Aorta (tissue), 5 donors: ENCODE data around the gene SLC22A2. TPM values are rescaled to one million over a fixed set of nuclear protein-coding genes. Genes with fewer than 3 reads are reported as not detected.
"Not testable (repeated sequence)": the region's sequence is repeated elsewhere in the genome, so short reads cannot be mapped to it uniquely, and the experiment has no call there.

Source experiments
- ATAC-seq: fragments of 200-7000 bp; cut with Tn5 transposase; one replicate; pipeline ENCODE4 v1.9.1; 2022; ENCODE audit warnings: moderate library complexity; ENCODE audit not compliant: low FRiP score
- DNase-seq, 2 donors: peaks; one replicate each; pipeline ENCODE4 v3.0.0-alpha.2; 2020
- H3K27ac ChIP-seq, 2 donors: one replicate each; pipeline ENCODE4 v1.5.1; 2013; ENCODE audit warnings: low read length in 2 of 2, mild to moderate bottlenecking in 2 of 2, moderate library complexity in 2 of 2, control low read depth in 1 of 2, inconsistent platforms in 1 of 2, low read depth in 1 of 2
- H3K27me3 ChIP-seq, 2 donors: one replicate each; pipeline ENCODE4 v1.6.1; 2013; ENCODE audit warnings: control low read depth in 1 of 2, low read length in 1 of 2, mild to moderate bottlenecking in 1 of 2, moderate library complexity in 1 of 2; ENCODE audit not compliant: insufficient read depth in 2 of 2, control insufficient read depth in 1 of 2
- H3K36me3 ChIP-seq, 2 donors: one replicate each; pipeline ENCODE4 v1.6.1; 2013; ENCODE audit warnings: control low read depth in 1 of 2, low read length in 1 of 2, mild to moderate bottlenecking in 1 of 2; ENCODE audit not compliant: insufficient read depth in 2 of 2, control insufficient read depth in 1 of 2
- H3K4me1 ChIP-seq, 2 donors: one replicate each; pipeline ENCODE4 v1.6.1; 2013; ENCODE audit warnings: low read length in 2 of 2, control low read depth in 1 of 2, mild to moderate bottlenecking in 1 of 2, moderate library complexity in 1 of 2; ENCODE audit not compliant: insufficient read depth in 2 of 2, control insufficient read depth in 1 of 2
- H3K4me3 ChIP-seq, 2 donors: one replicate each; pipeline ENCODE4 v1.5.1; 2013; ENCODE audit warnings: low read length in 2 of 2, control low read depth in 1 of 2, mild to moderate bottlenecking in 1 of 2
- H3K9me3 ChIP-seq: one replicate; pipeline ENCODE4 v1.6.1; 2013; ENCODE audit warnings: mild to moderate bottlenecking, low read length; ENCODE audit not compliant: control insufficient read depth
- WGBS, 2 donors: extraction: QIAGEN DNeasy Blood & Tissue Kit; methylation state at CpG; one replicate each; pipeline ENCODE4 v1.1.7; 2013; 5-methylcytosine and 5-hydroxymethylcytosine counted together
- intact Hi-C, 2 donors: fragments of 100-400 bp; cut with DNase I; formaldehyde crosslinking; loops; one replicate each; pipeline versions ENCODE4 v1.14.2 to v1.15.0; 2022
- long read RNA-seq, 2 donors: library from polyadenylated mRNA; unstranded; transcript quantifications; one replicate each; pipeline ENCODE4 v2.0.0, GENCODE V29; 2020 to 2021
- polyA plus RNA-seq, 2 donors: library from polyadenylated mRNA; stranded (reverse); fragments of 200-250 nt; gene quantifications; one replicate each; pipeline ENCODE4 v1.2.3, GENCODE V29; 2013
- total RNA-seq, 2 donors: library from RNA; stranded (reverse); fragmentation: NEBNext Ultra II Directional; extraction: Animal tissue kit (Norgen Biotek cat#: 25700); gene quantifications; one replicate each; pipeline ENCODE4 v1.2.1, GENCODE V29; 2021
- donor health status: healthy with polysubstance abuse.
- donor health status: Bipolar disorder and iron deficiency.
- donor health status: DM: no; HTN: no; CAD: no.
- donor health status: DM: no; HTN: no; CAD: no.
- donor health status: DM: yes; HTN: yes; CAD: no.

Gene SLC22A2
- total RNA-seq, result 1 to 10 TPM in 1 of 2 donors, not detected in 1; 1.1 TPM
- polyA plus RNA-seq, result 1 to 10 TPM in 1 of 2 donors, under 1 TPM in 1; 0.26 to 3.9 TPM
- long read RNA-seq, donor 1, result 0 reads
- long read RNA-seq, donor 2, result 0 reads

DNA sequence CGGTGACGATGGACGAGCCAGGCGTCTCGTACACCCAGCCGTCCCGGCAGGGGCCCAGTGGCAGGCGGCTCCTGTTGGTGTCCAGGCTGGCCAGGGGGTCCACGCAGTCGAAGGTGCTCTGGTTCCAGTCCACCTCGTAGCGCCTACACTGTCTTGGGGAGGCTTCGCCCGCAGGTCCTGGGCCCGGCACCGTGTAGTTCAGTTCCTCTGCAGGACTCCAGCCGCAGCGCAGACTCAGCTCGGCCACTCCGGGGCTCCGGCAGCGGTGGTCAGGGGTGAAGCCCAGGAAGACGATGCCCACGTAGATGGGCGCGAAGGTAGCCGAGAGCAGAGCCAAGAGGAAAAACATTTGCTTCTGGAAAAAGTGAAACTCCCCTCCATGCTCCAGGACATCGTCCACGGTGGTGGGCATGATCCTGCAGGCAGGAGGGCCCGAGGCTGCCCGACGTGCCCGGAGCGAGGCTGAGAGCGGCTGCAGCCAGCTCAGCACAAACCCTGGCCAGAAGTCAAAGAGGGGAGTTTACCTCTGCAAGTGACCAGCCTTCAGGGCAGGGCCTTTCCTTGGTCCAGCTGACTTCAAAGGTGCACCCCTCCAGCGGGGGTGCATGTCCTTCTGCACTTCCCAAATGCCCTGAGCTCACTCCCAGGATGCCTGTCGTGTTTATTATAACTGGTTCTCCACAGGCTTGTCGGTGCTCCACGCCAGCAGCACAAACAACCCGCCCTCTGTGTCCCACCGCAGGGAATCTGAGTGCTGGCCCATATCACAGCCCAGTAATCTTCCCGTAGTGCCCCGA is at the start of gene SLC22A2:
Gene SLC22A2, minus strand, starts transcription at position 476 of the 797 bp plus-strand sequence. Its CDS starts 64 bp downstream, at position 412.
- intact Hi-C loops, result no loop called here
- DNase-seq (no peak), ATAC-seq (no peak)
- Histone ChIP-seq H3K27ac (peak within 1 kb of the TSS in 1 of 2 donors; percentile 32), H3K27me3 (no peaks in the 10 kb centered on the region), H3K36me3 (no peaks in the 10 kb centered on the region), H3K9me3 (no peaks in the 10 kb centered on the region), H3K4me1 (no peaks in the 10 kb centered on the region), H3K4me3 (no peak within 1 kb of the TSS)
- 90 to 97% methylated on average over 43 of the region's 43 CpGs for WGBS, 2 donors

DNA sequence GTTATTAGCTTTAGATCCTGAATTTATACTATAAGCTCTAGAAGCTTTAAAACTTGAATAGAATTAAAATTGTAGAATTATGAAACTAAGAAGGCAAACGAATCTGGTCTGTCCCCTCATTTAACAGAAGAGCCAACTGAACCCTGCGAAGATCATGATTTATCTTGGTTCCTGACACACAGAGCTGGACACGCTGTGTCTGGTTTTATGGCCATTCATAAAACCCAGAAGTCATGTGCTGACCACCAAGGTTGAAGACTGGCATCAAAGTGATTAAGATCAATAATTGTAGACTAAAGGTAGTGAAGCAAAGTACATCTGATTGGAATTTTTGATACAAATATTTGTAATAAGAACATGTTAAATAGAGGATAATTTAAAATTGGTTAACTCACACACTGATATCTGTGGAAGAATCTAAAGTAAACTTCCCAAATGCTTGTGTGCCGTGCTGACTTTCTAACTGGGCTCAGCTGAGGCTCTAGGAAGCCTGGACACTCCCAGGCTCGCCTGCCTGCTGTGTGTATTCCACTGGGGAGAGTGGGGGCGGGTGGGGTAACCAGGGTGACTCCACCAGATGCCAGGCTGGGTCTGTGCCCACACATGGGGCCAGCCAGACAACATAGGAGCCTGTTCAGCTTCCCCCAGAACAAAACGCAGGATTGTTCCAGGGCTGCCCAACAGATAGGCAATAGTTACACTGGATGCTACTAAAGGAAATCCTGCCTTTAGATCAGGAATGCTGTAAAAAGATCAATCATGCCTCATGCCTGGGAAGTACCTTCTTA is 47.5 kb upstream of the SLC22A2 start:
- no peaks in the 10 kb centered on the region for H3K36me3 ChIP-seq
- DNase-seq, result peak in 1 of 2 donors; percentile 55
- H3K9me3 ChIP-seq, result peaks cover 2% of the 10 kb centered on the region
- H3K4me1 ChIP-seq, result no peaks in the 10 kb centered on the region
- intact Hi-C loops, result no loop called here
- no peak overlapping the region for H3K27ac ChIP-seq
- no peak overlapping the region for H3K4me3 ChIP-seq
- no peaks in the 10 kb centered on the region for H3K27me3 ChIP-seq
- no peak for ATAC-seq
- WGBS, 2 donors, result 38% methylated on average over 7 of the region's 7 CpGs

DNA sequence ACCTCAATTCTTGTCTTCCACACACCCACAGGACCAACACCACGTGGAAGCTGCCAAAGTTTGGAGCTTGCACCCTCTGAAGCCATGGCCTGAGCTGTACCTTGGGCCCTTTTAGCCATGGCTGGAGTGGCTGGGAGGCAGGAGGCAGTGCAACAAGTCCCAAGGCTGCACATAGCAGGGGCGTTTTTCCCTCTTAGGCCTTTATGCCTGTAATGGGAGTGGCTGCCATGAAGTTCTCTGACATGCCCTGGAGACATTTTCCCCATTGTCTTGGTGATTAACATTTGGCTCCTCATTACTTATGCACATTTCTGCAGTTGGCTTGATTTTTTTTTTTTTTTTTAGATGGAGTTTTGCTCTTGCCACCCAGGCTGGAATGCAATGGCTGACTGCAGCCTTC is 45.2 kb upstream of the SLC22A2 start:
- intact Hi-C loops, result no loop called here
- Histone ChIP-seq H3K9me3 (no peaks in the 10 kb centered on the region), H3K4me1 (no peaks in the 10 kb centered on the region), H3K36me3 (no peaks in the 10 kb centered on the region), H3K4me3 (no peak overlapping the region), H3K27ac (no peak overlapping the region), H3K27me3 (no peaks in the 10 kb centered on the region)
- ATAC-seq, result no peak
- WGBS, 2 donors, result 86 to 87% methylated on average over 2 of the region's 2 CpGs
- no peak for DNase-seq

DNA sequence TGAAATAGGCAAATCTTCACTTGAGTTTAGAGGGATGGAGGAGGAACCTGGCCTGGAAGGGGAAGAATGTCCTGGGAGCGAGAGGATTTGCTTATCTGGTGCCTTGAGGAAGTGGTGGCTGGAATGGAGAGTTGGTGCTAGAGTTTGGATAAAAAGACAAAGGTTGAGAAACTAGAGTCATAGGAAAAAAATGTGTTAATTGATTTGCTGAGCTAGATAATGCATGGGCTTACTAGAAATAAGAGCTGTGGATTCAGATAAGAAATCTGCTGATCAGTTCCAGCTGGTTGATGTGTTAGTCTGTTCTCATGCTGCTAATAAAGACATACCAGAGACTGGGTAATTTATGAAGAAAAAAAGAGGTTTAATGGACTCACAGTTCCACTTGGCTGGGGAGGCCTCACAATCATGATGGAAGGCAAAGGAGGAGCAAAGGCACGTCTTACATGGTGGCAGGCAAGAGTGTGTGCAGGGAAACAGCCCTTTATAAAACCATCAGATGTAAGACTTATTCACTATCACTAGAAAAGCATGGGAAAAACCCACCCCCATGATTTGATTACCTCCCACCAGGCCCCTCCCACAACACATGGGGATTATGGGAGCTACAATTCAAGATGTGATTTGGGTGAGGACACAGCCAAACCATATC is 43.9 kb upstream of the SLC22A2 start:
- WGBS, 2 donors, result 49 to 89% methylated on average over 2 of the region's 2 CpGs
- H3K9me3 ChIP-seq, H3K27ac ChIP-seq, H3K36me3 ChIP-seq, DNase-seq, ATAC-seq, H3K27me3 ChIP-seq, H3K4me1 ChIP-seq, H3K4me3 ChIP-seq, intact Hi-C loops: not testable (repeated sequence)

DNA sequence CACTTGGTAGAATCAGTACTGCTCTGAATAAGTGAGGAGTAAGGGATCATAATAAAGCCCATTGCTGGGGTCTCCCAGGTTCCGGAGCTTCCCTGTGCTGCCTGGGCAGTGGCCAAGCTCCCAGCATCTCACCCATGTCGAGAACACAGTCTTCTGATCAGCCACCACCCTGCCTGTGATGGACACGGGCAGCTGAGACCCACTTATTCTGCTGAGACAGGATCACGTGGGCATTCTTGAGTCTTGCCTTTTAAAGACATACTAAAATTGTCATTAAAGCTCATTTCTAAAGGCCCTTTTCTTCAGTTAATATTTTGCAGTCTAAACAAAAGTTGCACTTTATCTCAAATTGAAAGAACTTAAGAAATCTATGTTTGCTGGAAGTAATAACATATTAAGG is 42.7 kb upstream of the SLC22A2 start:
- H3K9me3 ChIP-seq, result no peaks in the 10 kb centered on the region
- WGBS, 2 donors, result 8 to 11% methylated on average over 4 of the region's 4 CpGs
- intact Hi-C loops, result no loop called here
- no peak overlapping the region for H3K4me3 ChIP-seq
- H3K4me1 ChIP-seq, result no peaks in the 10 kb centered on the region
- H3K27me3 ChIP-seq, result no peaks in the 10 kb centered on the region
- ATAC-seq, result no peak
- no peak for DNase-seq
- no peaks in the 10 kb centered on the region for H3K36me3 ChIP-seq
- H3K27ac ChIP-seq, result peak overlapping the region in 1 of 2 donors; percentile 56

DNA sequence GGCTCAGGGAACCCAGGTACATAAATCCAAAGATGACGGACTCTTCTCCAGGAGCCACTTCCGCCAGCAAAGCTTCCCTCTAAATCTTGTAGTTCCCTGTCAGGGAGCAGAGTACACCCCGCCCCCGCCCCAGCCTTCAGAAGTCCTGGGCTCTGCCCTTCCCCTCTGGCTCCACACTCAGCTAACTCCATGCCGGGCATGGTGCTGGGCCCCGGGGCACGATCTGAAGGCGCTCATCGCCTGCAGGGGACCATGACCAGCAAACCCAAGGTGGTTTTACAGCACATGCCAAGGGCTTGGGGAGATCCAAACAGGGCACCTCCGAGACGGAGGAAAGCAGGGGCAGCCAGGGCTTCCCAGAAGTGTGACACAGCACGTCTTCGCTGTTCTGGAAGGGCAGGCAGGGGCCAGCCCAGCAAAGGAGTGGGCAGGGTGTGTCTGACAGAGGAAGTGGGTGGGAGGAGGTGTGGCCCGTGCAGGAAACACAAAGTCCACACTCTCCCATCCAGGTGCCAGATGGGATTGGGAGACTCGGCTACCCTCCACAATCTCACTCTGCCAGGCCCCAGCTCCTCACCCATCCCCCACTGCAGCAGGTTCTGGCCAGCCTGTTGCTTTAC is 41.6 kb upstream of the SLC22A2 start:
- Histone ChIP-seq H3K27me3 (no peaks in the 10 kb centered on the region), H3K36me3 (no peaks in the 10 kb centered on the region), H3K9me3 (no peaks in the 10 kb centered on the region), H3K4me3 (no peak overlapping the region), H3K27ac (peak overlapping the region in 1 of 2 donors; percentile 53), H3K4me1 (no peaks in the 10 kb centered on the region)
- intact Hi-C loops, result no loop called here
- 57 to 63% methylated on average over 15 of the region's 15 CpGs for WGBS, 2 donors
- peak; percentile 57 to 72 for DNase-seq
- peak; percentile 19 for ATAC-seq

DNA sequence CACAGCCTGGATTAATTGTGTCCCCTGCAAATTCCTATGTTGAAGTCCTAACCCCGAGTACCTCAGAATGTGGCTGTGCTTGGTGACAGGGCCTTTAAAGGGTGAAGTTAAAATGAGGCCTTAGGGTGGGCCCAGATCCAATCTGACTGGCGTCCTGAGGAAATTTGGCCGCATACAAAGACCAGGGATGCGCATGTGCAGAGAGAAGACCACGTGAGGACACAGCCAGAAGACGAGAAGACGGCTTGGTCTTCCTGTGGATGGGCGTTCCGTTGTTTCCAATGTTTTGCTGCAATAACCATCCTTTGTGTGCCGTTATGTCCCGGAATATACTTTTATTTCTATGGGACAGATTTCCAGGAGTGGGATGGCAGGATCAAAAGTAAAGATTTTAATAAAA is 40.9 kb upstream of the SLC22A2 start:
- Histone ChIP-seq H3K9me3 (no peaks in the 10 kb centered on the region), H3K4me3 (no peak overlapping the region), H3K36me3 (no peaks in the 10 kb centered on the region), H3K27me3 (no peaks in the 10 kb centered on the region), H3K4me1 (no peaks in the 10 kb centered on the region), H3K27ac (no peak overlapping the region)
- intact Hi-C loops, result no loop called here
- ATAC-seq, result no peak
- WGBS, 2 donors, result 91% methylated on average over 11 of the region's 11 CpGs
- DNase-seq, result no peak

DNA sequence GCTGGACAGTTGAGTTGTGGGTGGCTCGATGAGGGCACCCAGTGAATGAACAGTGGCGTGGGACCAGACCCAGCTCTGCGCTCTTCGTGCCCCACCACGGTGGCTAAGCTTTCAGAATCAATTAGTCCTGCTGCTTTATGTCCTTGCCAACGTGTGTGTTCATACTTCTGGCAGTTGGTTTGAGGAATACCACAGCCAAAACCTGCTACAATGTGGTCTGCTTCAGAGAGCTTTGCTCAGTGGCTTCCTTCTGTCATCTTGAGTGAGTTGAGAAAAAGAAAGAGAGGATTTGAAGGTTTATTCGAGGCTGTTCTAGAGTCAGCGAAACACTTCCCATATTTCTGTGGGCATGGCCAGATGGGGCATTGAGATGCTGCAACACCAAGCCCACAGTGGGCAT is 39.5 kb upstream of the SLC22A2 start:
- no peak for DNase-seq
- H3K27me3 ChIP-seq, result no peaks in the 10 kb centered on the region
- peak overlapping the region in 1 of 2 donors; percentile 13 for H3K27ac ChIP-seq
- intact Hi-C loops, result no loop called here
- H3K4me1 ChIP-seq, result peaks cover 0 to 3% of the 10 kb centered on the region in 2 donors
- ATAC-seq, result no peak
- H3K36me3 ChIP-seq, result no peaks in the 10 kb centered on the region
- H3K9me3 ChIP-seq, result no peaks in the 10 kb centered on the region
- no peak overlapping the region for H3K4me3 ChIP-seq
- 42 to 45% methylated on average over 8 of the region's 8 CpGs for WGBS, 2 donors
